GM12801 (cell line): ENCODE data around the gene FAM50B.

Source experiments
- TF ChIP-seq, protein P1 (sequence below): IDR thresholded peaks from one replicate; pipeline ENCODE4 v1.5.1; 2011; ENCODE audit warnings: control low read depth; ENCODE audit not compliant: insufficient read length; ENCODE audit errors: extremely low read depth

FAM50B gene

GRCh38 chr6:3885262-3886036 lies 36.3 kb downstream of the FAM50B start:
- TF ChIP-seq, protein P1, sequence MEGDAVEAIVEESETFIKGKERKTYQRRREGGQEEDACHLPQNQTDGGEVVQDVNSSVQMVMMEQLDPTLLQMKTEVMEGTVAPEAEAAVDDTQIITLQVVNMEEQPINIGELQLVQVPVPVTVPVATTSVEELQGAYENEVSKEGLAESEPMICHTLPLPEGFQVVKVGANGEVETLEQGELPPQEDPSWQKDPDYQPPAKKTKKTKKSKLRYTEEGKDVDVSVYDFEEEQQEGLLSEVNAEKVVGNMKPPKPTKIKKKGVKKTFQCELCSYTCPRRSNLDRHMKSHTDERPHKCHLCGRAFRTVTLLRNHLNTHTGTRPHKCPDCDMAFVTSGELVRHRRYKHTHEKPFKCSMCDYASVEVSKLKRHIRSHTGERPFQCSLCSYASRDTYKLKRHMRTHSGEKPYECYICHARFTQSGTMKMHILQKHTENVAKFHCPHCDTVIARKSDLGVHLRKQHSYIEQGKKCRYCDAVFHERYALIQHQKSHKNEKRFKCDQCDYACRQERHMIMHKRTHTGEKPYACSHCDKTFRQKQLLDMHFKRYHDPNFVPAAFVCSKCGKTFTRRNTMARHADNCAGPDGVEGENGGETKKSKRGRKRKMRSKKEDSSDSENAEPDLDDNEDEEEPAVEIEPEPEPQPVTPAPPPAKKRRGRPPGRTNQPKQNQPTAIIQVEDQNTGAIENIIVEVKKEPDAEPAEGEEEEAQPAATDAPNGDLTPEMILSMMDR: no peak

GRCh38 chr6:3887150-3887700 lies 38.1 kb downstream of the FAM50B start:
- TF ChIP-seq, protein P1: no peak

GRCh38 chr6:3888153-3888957 lies 39.2 kb downstream of the FAM50B start:
- TF ChIP-seq, protein P1: no peak

- TF ChIP-seq, protein P1: no peak
Observed at GRCh38 chr6:3890047-3890446, 40.9 kb downstream of the FAM50B start.

DNA sequence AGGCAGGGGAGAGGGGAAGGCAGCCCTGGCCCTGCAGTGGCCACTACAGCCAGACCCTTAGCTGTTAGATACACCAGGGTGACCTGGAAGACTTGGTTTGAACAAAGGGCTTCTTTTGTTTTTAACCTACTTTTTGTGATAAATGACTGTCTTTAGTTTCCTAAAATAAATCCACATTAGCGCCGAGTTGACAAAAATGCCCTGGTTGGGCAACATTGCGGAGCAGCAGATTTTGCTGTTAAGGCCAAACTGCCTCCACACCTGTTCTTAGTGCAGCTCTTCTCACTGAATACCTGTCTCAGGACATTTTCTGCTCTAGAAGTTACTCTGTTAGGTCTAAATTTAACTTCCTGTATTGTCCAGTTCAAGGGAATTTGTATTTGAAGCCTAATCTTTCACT lies 42.7 kb downstream of the FAM50B start:
- TF ChIP-seq, protein P1: no peak

DNA sequence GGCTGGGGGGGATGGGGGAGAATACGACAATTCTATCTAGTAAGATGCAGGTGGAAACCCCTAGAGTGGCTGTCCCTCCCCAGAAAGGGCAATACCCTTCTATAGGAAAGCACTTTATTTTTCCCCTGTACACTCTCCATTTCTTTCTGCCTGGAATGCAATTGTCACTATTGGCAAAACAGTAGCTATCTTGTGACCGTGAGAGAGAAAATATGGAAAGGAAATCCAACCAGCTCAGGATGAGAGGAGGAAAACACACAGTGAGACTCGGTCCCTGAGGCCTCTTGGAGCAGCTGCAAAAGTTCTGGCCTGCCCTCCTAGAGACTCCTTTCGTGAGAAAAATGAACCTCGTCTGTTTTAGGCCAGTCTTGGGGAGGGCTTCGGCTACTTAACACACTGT lies 43.4 kb downstream of the FAM50B start:
- TF ChIP-seq, protein P1: no peak

DNA sequence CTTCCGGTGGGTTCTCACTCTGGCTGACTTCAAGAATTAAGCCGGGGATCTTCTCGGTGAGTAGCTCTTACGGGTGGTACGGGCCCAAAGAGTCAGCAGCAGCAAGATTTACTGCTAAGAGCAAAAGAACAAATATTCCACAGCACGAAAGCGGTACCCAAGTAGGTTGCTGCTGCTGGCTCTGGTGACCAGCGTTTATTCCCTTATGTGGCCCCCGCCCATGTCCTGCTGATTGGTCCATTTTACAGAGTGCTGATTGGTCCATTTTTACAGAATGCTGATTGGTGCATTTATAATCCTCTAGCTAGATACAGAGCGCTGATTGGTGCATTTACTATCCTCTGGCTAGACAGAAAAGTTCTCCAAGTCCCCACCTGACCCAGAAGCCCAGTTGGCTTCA lies 44.3 kb downstream of the FAM50B start:
- TF ChIP-seq, protein P1: no peak
